GM18505 (cell line): ENCODE measurements around the gene TBC1D14.
"Not testable (repeated sequence)": the region's sequence is repeated elsewhere in the genome, so short reads cannot be mapped to it uniquely, and the experiment has no call there.

Experiments
- ATAC-seq: cut with Tn5 transposase; IDR thresholded peaks from one replicate; pipeline ENCODE4 v1.9.1; 2021; ENCODE audit not compliant: unreplicated experiment
- POLR2A ChIP-seq: IDR thresholded peaks from 4 replicates; pipeline ENCODE4 v1.6.1; 2011; ENCODE audit warnings: borderline replicate concordance; ENCODE audit not compliant: insufficient read depth, insufficient read length; ENCODE audit errors: extremely low read depth

The TBC1D14 gene

DNA sequence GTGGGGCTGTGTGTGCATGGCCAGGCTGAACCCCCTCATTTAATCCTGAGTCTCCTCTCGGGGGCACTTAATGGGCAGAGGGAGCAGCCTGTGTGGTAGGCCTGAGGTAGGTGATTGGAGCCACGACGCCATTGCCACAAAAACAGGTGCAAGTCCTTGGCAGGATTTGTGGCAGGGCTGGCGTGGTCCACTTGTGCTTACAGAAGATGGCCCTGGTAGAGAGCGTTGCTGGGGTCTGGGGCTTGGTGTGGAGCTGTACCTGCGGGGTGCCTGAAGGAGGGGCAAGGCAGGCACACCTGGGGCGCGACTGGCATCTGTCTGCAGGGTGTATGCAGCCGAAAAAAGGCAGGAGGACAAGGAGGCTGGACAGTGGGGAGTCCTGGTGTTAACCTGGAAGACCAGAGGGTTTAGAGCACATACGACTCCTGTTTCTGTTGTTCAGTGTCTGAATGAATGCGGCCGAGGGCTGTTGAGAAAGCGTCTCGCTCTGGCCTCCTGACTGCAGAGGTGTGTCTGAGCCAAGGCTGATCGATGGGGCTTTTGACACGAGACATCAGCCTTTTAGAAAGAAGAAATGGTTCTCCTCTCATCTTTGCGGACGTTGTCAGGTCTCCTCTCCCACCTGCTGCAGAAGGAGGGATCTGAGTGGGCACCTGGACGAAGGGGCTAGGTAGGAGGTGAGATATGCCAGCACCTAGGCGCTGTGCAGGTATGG, 52.0 kb downstream of the TBC1D14 start:
- no peak for TF ChIP-seq POLR2A
- ATAC-seq: no peak

DNA sequence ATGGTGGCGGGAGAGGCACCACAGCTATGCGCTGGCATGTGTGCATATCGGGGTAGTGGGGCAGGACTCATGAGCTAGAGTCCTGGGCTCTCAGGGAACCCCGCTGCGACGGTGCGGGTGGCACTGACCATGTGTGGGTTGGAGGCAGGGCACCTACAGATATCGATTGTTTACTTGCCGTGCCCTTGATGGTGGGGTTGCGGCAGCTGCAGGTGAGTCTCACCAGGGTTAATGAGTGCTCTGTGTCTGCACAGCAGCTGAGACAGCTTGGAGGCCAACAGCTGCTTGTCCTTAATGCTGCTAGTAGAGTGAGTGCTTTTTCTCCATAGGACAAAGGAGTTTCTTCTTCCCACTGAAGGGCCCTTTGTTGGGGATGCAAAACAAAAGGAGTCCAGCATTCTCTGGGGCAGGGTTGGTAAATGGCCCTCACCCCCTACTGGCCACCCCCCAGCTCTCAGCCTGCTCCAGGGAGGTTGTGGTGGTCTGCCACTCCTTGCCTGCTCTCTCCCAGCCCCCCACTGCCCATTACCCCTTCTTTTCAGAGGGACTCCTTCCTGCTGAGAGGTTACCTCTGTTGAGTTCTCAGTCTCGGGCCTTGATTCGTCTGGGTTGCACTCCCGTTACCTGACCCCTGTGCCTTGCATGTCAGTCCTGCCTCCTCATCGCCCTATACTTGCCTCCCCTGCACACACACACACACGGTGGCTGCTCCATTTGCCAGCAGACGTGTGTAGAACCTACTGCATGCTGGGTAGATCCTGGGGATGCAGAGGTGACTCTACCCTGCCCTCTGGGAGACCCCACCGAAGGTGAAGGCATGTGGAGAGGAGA, 52.8 kb downstream of the TBC1D14 start:
- ATAC-seq: no peak
- TF ChIP-seq POLR2A: no peak

DNA sequence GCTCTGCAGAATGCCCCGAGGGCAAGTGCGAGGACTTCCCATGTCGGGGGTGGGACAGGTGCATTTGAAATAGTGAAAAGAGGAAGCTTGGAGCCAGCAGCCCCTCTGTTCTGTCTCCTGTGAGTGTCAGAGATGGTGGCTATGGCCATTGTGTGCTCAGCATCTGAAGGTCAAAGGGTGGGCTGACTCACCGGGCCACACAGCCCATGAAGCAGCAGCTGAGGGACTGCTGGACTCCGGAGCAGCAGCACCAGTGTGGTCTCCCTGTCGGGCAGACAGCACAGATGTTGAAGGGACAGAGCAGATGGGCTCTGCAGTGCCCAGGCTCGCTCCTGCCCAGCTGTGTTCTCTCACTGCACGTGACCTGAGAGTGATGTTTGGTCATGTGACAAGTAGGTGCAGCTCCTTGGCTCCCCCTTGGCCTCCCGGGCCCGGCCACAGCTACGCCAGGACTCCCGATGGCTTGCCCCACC, 53.5 kb downstream of the TBC1D14 start:
- no peak for ATAC-seq
- no peak for TF ChIP-seq POLR2A

DNA sequence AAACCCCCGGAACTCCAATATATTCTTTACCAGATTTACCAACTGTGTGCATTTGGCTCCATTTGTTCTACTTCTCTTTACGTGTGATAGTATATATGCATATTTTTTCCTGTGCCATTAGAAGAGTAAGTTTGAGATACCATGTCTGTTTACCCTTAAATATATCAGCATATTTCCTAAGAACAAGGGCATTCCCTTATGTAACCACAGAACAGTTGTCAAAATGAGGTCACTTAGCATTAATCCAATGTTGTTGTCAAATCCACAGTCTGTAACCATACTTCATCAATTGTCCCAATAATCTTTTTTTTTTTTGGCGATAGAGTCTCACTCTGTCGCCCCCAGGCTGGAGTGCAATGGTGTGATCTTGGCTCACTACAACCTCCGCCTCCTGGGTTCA, 55.2 kb downstream of the TBC1D14 start:
- no peak for TF ChIP-seq POLR2A

DNA sequence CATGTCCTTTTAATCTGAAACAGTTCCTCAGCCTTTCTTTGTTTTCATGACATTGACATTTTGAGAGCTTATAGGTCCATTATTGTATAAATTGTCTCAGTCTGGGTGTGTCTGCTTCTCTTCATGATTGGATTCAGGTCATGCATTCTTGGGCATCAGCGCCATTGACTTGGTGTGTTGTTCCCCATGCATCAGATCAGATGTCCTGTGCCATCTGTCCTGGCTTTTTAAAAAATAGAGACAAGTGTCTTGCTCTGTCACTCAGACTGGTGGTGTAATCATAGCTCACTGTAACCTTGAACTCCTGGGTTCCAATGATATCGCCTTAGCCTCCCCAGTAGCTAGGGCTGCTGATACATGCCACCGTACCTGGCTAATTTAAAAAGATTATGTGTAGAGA, 55.7 kb downstream of the TBC1D14 start:
- no peak for ATAC-seq
- no peak for TF ChIP-seq POLR2A

More for the DNA sequence above, 55.2 kb downstream of the TBC1D14 start:
- ATAC-seq: no peak

DNA sequence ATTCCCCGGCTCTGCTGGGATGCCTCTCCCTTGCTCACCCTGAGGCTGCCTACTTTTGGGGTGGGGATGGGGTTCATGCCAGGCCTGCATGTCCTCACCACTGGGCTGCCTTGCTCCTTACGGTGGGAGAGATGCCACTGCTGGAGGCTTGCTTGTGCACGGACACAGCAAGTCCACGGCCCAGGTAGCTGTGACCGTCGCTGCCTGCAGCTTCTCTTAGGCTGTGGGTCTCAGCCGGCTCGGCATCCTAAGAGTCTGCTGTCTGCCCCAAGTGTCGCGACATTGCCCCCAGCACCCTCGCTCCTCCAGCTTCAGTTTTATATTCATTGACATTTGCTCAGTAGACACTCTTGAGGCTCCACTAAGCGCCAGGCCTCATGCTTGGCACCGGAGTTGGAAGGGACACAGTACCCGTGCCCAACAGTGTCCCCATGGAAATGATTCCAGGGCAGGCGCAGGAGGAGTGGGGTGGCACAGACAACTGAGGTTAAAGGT, 58.3 kb downstream of the TBC1D14 start:
- no peak for TF ChIP-seq POLR2A
- ATAC-seq: no peak

DNA sequence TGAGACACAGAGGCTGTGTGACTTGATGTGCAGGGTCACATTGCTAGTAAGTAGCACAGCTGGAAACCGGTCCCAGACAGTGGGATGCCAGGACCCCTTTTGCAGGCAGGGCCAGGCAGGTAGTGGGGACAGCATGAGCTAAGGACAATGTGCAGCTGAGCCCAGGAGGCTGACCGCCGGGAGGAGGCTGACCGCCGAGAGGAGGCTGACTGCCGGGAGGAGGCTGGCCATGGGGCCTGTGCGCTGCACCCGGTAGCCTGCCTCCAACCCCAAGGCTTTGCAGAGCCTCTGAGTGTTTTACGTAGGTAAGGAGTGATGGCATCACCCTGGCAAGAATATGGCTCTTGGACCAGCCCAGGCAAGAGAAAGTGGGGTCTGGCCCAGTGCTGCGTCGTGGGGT, 58.9 kb downstream of the TBC1D14 start:
- TF ChIP-seq POLR2A: no peak
- no peak for ATAC-seq

DNA sequence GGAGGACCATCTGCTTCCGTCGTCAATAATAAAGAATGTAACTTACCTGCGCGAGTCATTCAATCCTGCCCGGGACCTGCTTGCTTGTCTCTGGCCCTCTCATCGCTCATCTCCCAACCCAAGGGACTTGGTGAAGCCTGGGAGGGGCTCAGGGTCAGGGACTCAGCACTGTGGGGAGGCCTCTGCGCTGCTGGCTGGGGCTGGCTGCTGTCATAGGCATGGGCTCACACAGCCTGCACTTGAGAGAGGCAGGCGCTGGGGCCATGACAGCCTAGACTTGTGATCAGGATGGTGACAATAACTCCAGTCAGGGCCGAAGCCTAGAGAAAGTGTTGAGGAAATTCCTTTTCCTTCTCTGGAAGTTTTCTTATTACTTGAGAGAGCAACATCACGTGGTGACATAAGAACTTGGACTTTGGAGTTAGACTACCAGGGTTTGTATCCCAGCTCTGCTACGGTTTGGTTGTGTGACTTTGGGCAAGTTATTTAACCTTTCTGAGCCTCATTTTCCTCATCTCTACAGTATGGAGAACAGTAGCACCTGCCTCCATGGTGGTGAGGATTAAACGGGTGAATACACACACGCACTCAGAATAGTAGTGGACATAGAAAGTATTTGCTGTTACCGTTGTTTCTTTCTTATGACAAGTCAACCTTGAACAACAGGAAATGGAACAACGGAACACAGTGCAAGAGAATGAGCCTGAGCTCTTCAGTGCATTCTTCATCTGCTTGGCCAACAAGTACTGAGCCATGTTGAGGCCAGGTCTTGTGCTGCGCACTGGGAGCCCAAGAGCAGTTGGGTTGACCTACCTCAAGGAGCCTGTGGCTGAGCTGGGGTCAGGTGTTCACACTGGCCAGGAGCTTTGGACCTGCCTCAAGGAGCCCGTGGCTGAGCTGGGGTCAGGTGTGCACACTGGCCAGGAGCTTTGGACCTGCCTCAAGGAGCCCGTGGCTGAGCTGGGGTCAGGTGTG, 60.5 kb downstream of the TBC1D14 start:
- ATAC-seq: peak; percentile 75
- no peak for TF ChIP-seq POLR2A

DNA sequence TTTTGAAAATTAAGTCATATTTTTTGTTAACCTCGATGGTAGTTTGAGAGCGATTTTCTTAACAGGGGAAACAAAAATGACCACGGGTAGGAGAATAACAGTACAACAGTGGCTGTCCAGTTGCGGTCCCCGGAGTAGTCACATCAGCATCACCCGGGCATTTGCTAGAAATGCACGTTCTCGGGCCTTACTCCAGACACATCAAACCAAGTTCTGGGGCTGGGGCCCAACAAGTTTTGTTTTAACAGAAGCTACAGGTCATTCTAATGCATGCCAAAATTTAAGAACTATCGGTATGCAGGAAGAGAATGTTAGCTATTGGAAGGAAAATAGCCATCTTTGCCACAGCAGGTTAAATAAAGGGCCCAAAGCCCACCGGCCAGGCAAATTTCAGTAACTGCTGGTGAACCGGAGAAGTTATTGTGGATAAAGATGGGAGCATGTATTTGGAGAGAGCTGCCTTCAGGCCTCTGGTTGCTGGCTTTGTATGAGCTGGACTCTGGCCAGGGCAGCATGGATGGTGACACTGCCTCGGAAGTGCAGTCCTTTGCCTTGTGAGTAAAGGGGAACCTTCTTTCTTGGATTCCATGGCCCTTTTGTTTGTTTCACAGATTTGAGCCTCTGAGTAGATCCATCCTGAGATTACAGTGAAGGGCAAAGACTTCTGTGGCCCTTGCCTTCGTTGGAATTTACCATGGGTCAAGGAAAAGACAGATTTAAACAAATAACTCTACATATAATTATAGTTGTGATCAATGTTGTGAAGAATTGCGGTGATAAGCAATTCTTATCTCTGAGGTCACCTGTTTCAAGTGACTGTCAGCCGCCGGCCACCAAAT, 62.1 kb downstream of the TBC1D14 start:
- no peak for ATAC-seq
- TF ChIP-seq POLR2A: no peak

DNA sequence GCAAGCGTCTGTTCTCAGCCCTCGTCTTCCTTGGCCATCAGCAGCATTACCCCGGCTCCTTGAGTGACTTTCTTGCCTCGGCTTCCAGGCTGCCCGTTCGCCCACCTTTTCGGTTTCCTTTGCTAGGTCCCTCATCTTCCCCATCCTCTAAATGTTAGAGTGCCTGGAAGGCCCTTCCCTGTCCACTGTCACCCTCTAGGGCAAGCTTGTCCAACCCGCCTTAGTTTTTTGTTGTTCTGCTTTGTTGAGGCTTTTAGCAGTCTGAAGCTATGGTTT, 62.7 kb downstream of the TBC1D14 start:
- ATAC-seq: no peak
- TF ChIP-seq POLR2A: no peak

DNA sequence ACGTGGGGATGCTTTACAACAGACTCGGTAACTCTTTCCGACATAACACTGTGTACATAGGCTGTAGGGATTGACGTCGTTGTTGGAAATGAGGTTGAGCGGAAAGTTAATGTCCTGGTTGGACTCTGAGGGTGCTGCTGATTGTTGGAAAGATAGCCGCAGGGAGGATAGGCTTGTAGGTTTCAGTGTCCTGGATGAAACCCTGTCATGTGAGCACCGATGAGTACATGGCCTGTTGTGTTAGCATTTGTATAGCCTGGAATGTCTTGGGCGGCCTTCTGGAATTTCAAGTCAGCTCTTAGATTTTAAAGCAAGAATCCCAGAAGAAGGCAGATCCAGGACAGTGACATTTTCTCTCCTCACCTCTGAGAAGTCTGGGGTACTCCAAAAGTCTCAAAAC, 63.3 kb downstream of the TBC1D14 start:
- no peak for TF ChIP-seq POLR2A
- no peak for ATAC-seq

DNA sequence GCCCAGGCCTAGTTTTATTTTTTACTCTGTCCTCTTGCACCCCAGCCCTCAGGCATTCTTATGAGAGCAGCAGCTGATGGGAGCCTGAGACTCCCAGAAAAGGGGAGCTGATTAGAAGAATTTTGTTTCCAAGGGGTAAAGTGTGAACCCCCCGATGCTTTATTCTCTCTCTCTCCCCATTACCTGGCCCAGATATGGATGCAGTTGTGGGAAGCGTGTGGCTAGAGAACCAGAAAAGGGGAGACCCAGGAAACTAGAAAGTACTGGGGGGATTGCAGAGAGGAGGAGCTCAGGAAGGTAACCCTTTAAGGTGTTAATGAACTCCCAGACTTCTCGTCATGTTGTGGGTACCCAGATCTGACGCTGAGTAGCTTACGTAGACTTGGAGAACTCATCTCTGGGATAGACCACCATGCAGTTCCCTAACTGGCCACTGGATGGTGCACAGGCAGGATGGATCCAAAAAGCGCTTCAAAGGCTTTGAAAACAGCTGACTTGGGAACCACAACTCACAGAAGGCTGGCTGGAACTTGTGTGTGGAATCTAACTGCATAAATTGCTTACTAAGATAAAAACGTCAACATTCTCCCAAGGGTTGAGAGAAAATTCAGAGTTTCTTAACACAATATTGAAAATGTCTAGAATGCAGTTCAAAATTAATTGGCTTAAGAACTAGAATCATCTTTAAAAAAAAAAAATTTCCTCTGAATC, 64.7 kb downstream of the TBC1D14 start:
- no peak for TF ChIP-seq POLR2A
- no peak for ATAC-seq

DNA sequence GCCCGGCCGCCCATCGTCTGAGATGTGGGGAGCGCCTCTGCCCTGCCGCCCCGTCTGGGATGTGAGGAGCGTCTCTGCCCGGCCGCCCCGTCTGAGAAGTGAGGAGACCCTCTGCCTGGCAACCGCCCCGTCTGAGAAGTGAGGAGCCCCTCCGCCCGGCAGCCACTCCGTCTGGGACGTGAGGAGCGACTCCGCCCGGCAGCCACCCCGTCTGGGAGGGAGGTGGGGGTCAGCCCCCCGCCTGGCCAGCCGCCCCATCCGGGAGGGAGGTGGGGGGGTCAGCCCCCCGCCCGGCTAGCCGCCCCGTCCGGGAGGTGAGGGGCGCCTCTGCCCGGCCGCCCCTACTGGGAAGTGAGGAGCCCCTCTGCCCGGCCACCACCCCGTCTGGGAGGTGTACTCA, 68.2 kb downstream of the TBC1D14 start:
- ATAC-seq: not testable (repeated sequence)
